HG02884 (cell line): ENCODE results near the gene NOL12.

Experiments
- ATAC-seq: cut with Tn5 transposase; IDR thresholded peaks from one replicate; pipeline ENCODE4 v1.9.1; 2021; ENCODE audit warnings: mild to moderate bottlenecking, moderate library complexity; ENCODE audit not compliant: unreplicated experiment

Gene NOL12

DNA sequence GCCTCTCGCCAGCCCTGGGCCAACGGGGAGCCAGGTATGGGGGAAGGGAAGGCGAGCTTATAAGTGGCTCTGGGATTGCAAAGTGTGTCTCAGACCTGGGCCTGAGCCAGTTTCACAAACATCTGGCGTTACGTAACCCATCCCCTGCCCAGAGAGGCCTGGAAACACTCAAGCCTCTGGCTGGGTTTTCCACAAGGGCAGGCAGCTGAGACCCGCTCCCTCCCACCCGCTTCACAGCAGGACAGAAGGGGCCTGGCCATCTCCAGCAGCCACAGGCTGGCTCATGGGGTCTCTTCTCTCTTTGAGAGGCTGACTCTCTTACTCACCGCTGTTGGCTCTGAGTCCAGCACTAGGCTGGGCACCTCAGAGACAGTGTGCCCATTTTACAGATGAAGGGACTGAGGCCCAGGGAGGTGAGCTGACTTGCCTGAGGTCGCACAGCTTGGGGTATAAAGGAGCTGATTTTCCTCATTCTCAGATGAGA lies 55.2 kb downstream of the NOL12 start:
- no peak for ATAC-seq

- ATAC-seq, result no peak
Observed at GRCh38 chr22:37742376-37743171, 56.4 kb downstream of the NOL12 start.
